WERI-Rb-1 (cell line): Measurements from ENCODE around the gene CELSR1.

Source experiments
- DNase-seq: peaks from one replicate; pipeline ENCODE4 v3.0.0-alpha.2; 2020
- H3K27ac ChIP-seq: fragments of 250-450 bp; sonication (Bioruptor Pico); 2 replicates; pipeline ENCODE4 v1.5.1; 2020; ENCODE audit warnings: mild to moderate bottlenecking, moderate library complexity
- H3K27me3 ChIP-seq: fragments of 250-450 bp; sonication (Bioruptor Pico); 2 replicates; pipeline ENCODE4 v1.5.1; 2021; ENCODE audit warnings: mild to moderate bottlenecking, low read depth, moderate library complexity; ENCODE audit not compliant: insufficient read depth, severe bottlenecking
- H3K36me3 ChIP-seq: fragments of 250-450 bp; sonication (Bioruptor Pico); 2 replicates; pipeline ENCODE4 v1.5.1; 2020; ENCODE audit warnings: mild to moderate bottlenecking, moderate library complexity
- H3K4me3 ChIP-seq: 2 replicates; pipeline ENCODE4 v1.5.1; 2011; ENCODE audit warnings: low read depth, mild to moderate bottlenecking, control low read depth, low read length
- H3K9me3 ChIP-seq: fragments of 250-450 bp; sonication (Bioruptor Pico); 2 replicates; pipeline ENCODE4 v1.5.1; 2021; ENCODE audit warnings: mild to moderate bottlenecking, moderate library complexity; ENCODE audit not compliant: severe bottlenecking
- TF ChIP-seq, protein P1 (sequence below): IDR thresholded peaks from 2 replicates; pipeline ENCODE4 v1.5.1; 2011; ENCODE audit warnings: low read depth, mild to moderate bottlenecking, control low read depth, inconsistent platforms, low read length

Gene CELSR1

DNA sequence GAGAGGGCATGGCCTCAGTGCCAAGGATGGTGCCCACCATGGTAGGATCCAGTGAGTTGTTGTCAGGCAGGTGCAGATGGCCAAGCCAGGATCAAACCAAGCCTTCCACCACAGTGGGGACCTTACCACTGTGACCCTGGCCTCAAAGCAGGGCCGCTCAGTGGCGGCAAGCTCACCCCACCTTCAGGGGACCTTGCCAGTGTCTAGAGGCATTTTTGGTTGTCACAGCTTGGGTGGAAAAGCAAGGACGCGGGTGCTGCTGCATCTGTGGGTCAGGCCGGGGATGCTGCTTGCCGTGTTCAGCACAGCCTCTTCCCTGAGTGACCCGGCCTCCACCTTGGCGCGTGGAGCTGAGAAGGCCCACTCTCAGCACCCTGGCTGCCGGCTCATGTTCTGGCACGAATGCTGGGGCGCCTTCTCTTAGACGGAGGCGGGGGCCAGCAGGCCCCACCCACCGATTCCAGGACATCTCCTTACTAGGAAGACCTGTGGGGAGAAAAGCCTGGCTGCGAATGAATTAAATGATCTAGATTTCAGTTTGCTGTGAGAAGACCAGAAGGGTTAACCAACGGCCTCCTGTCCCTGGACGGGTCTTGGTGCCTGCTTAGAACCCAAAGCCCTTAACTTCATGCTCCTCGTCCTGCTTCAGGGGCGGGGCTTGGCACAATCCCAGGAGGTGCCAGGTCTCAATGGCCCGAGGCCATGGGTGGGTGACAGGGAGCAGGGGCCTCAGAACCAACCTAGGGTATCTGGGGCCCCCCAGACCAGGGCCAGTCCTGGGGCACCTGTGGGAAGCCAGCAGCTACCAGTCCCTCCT lies 183.0 kb downstream of the CELSR1 start:
- TF ChIP-seq, protein P1, sequence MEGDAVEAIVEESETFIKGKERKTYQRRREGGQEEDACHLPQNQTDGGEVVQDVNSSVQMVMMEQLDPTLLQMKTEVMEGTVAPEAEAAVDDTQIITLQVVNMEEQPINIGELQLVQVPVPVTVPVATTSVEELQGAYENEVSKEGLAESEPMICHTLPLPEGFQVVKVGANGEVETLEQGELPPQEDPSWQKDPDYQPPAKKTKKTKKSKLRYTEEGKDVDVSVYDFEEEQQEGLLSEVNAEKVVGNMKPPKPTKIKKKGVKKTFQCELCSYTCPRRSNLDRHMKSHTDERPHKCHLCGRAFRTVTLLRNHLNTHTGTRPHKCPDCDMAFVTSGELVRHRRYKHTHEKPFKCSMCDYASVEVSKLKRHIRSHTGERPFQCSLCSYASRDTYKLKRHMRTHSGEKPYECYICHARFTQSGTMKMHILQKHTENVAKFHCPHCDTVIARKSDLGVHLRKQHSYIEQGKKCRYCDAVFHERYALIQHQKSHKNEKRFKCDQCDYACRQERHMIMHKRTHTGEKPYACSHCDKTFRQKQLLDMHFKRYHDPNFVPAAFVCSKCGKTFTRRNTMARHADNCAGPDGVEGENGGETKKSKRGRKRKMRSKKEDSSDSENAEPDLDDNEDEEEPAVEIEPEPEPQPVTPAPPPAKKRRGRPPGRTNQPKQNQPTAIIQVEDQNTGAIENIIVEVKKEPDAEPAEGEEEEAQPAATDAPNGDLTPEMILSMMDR = no peak
- no peak for DNase-seq
- H3K4me3 ChIP-seq = no peak overlapping the region
- H3K9me3 ChIP-seq = no peaks in the 10 kb centered on the region
- no peak overlapping the region for H3K27ac ChIP-seq
- H3K36me3 ChIP-seq = peaks cover 75% of the 10 kb centered on the region
- H3K27me3 ChIP-seq = no peaks in the 10 kb centered on the region

DNA sequence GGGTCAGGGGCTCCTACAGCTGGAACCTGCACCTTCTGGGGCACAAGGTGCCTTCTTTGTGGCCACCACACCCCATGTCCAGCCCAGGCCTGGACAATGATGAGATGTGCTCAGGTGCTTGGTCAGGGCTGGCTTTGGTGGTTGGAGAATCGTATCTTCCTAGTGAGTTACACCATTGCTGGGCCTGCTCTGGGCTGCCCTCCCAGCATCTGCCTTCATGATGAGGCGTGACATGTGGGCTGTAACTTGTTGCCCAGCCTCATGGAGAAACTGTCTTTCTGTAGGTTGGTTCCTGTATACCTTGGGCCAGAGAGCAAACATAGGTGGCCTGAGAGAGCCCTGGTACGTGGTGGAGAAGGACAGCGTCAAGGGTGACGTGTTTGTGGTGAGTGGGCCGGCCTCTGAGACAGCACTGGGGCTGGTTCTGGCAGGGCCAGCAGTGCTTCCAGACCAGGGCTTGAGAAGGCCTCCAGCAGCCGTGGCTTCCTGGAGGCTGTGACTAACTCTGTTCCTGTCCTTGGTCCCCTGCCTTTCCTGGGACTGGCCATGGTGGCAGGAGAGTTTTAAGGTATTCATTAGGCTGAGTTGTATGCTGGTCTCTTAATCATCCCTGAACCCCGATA lies 183.8 kb downstream of the CELSR1 start:
- Histone ChIP-seq H3K27me3 (no peaks in the 10 kb centered on the region), H3K36me3 (peaks cover 76% of the 10 kb centered on the region), H3K9me3 (no peaks in the 10 kb centered on the region), H3K27ac (no peak overlapping the region), H3K4me3 (no peak overlapping the region)
- TF ChIP-seq, protein P1 = no peak
- DNase-seq = no peak

DNA sequence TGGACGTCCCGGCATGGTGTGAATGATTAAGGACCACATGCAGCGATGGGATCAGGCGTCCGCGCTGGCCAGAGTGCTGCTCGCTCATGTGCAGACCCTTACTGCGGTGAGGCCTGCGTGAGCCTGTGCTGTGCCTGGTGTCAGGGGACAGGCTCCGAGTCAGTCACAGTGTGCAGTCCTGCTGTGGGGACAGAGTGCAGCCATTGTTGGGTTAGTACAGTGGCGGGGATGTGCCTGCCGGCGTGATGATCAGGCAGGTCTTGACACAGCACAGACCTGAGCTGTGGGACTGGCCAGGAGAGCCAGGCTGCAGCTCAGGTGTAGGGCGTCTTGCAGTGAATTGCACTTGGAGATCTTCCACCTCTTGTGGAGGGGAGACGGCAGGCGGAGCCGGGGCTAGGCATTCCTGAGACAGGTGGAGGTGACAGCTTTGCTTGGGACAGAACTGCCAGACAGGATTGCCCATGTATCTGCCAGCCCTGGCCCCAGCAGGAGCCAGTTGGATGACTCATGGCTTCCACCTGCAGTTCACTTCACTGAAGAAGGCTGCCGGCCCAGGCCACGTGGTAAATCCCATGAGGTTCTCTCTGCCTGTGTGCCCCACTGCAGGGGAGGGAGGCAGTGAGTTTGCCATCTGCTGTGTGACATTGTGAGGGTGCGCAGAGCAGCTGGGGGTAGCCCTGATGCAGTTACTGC lies 184.6 kb downstream of the CELSR1 start:
- H3K36me3 ChIP-seq = peaks cover 80% of the 10 kb centered on the region
- DNase-seq = peak; percentile 62

DNA sequence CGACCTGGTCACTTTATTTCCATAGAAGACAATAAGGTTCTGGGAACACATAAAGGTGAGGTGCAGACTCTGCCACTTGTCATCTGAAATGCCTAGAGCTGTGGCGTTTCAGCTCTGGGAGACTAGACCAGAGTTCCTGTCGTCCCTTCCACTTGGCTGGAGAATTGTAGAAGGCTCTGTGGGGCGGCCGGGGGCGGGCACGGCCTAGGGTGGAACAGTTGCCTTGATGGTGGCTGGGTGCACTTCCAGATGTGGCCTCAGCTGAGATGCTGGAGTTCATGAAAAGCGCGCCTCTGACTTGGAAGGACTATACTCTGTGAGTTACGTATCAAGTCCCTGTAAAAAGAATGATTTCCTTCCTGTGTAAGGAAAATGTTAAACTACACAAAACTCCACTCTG lies 185.1 kb downstream of the CELSR1 start:
- H3K9me3 ChIP-seq = no peaks in the 10 kb centered on the region
- DNase-seq = no peak
- no peak overlapping the region for H3K4me3 ChIP-seq
- TF ChIP-seq, protein P1 = no peak
- peaks cover 83% of the 10 kb centered on the region for H3K36me3 ChIP-seq
- no peak overlapping the region; the same call in 1 of the 2 replicates for H3K27ac ChIP-seq
- no peaks in the 10 kb centered on the region for H3K27me3 ChIP-seq

More for the DNA sequence above, 184.6 kb downstream of the CELSR1 start:
- H3K4me3 ChIP-seq = no peak overlapping the region
- no peak overlapping the region; the same call in 1 of the 2 replicates for H3K27ac ChIP-seq
- TF ChIP-seq, protein P1 = no peak
- H3K27me3 ChIP-seq = no peaks in the 10 kb centered on the region
- no peaks in the 10 kb centered on the region for H3K9me3 ChIP-seq

- no peak overlapping the region for H3K4me3 ChIP-seq
- DNase-seq = no peak
- H3K27me3 ChIP-seq = no peaks in the 10 kb centered on the region
- no peak overlapping the region for H3K27ac ChIP-seq
- H3K36me3 ChIP-seq = peaks cover 83% of the 10 kb centered on the region
- H3K9me3 ChIP-seq = no peaks in the 10 kb centered on the region
- TF ChIP-seq, protein P1 = no peak
Observed at GRCh38 chr22:46351767-46352166, 185.7 kb downstream of the CELSR1 start.
